ENCODE measurements around the gene CYTH1. TPM values are rescaled to one million over a fixed set of nuclear protein-coding genes. Genes with fewer than 3 reads are reported as not detected.
"Not testable (repeated sequence)": the region's sequence is repeated elsewhere in the genome, so short reads cannot be mapped to it uniquely, and the experiment has no call there.

The CYTH1 gene
- total RNA-seq, 1 donor from 2014 or later: 34.0 TPM

DNA sequence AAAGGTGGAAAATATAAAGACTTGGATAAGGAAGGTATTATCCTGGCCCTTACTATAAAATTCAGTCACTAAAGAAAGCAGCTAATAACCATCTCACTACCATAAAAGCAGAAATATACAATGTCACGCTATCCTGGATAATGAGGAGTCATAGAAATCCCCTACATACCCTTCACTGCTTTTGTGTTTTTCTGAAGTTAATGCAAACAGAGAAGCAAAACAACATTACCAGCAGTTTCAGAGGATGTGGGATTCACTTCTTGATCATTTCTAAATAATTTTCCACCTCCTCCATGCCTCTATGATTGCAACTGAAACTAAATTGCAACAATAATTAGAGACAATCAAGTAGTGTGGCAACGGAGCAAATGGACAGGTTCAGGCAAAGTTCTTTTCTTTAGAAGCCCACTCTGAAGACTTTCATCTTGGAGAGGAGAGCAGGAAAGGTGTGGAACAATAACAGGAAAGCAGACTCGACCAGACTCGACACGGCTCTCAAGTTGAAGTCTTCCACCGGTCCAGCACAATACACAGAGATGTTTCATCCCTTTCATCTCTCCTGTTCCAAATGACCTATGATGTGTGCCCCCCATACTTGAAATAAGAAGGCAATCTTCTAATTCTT, 10.2 kb downstream of the CYTH1 start:
- no peak for DNase-seq (ENCODE audit: missing footprints)
- intact Hi-C loops (cut with DNase I): no loop called here
- no peak for ATAC-seq

DNA sequence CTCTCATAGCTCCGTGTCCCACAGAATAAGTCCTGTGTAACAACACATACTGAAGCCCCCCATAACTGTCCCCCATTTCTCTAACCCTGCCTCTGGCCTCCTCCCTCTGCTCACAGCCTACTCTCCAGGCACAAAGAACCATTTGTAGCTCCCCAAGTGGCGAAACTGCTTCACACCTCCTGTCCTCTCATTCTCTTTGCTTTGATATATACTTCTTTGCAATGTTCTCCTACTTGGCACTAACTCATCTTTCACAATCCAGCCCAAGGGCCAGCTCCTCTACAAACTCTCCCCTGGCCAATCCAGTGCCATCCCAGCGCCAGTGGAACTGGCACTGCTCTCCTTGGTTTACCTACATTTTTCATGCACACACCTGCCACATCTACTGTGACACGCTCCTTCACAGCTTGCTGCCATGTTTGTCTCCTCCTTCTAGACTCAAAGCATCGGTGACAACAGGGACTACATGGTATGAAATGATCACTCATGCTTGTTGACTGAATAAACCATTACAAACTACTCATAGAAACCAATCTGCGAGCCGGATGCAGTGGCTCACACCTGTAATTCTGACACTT, 12.8 kb downstream of the CYTH1 start:
- no peak for ATAC-seq
- no peak for DNase-seq (ENCODE audit: missing footprints)
- intact Hi-C loops (cut with DNase I): no loop called here

DNA sequence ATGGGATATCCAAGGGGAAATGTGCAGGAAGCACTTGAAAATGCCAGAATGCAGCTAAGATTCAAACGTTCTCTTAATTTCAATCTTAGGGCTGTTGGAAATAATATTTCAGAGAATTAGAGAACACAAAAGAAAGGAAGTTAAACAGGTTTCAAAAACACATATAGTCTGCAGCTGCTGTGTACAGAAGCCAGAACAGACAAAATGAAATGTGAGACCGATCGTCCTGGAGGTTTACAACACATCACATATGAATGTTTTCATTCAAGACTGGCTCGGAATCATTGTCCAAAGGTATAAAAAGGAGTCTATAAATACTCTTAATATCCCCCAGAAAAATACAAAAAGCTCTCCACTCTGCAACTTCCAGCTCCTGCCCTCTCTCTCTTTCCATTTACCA, 14.3 kb downstream of the CYTH1 start:
- DNase-seq (ENCODE audit: missing footprints) (no peak), ATAC-seq (no peak)
- intact Hi-C loops (cut with DNase I): no loop called here

DNA sequence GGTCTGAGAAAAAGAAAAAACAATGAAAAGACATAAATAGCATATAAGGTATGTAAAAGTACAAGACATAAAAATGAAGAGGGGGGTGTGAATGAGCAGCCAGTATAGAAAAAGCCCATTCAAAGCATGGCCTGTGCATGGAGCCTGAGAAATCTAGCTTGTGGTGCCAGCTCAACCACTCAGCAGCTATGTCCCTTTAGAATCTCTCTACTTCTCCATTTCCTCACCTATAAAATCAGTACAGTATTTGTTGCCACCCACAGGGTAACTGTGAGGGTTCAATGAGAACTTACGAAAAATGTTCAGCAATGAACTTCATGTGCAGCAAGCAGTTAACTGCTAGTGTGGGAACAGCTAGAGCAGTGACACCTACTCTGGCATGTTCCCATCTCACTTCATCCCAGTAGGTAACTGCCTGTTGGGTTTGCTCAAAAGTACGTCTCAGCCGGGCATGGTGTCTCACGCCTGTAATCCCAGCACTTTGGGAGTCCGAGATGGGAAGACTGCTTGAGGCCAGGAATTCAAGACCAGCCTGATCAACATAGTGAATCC, 15.3 kb downstream of the CYTH1 start:
- no peak for ATAC-seq
- intact Hi-C loops (cut with DNase I): no loop called here
- DNase-seq (ENCODE audit: missing footprints): no peak

DNA sequence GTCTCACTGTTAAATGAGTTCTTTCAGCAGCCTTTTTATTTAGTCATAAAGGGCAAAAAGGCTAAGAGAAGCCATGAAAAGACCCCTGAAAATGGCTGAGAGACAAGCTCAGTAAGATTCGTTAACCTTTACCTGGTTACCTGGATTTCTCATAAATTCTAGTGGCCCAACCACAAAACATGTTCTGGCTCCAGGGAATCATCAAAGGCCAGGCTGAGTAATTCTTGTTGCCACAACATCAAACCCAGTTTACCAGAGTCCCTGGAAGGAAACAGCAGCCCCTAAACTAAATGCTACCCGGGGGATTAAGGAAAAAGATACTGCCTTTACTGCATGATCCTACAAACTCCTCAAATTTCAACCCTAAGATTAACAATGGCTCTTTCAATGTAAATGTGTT, 15.8 kb downstream of the CYTH1 start:
- ATAC-seq (no peak), DNase-seq (ENCODE audit: missing footprints) (no peak)
- intact Hi-C loops (cut with DNase I): no loop called here

DNA sequence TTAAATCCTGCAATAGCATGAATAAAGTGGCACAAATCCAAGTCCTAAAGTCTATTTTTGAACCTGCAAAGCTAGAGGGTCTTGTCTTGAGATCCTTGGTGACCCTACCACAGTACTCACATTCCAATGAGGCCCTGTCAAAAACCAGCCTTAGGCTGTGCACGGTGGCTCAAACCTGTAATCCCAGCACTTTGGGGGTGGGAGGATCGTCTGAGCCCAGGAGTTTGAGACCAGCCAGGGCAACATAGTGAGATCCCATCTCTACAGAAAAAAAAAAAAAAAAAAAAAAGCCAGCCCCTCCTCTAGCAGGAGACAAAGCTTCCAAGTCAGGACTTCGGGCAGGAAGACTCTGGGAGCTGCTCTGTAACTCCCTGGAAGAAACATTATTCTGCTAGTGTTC, 16.3 kb downstream of the CYTH1 start:
- ATAC-seq (no peak), DNase-seq (ENCODE audit: missing footprints) (no peak)
- intact Hi-C loops (cut with DNase I): no loop called here

DNA sequence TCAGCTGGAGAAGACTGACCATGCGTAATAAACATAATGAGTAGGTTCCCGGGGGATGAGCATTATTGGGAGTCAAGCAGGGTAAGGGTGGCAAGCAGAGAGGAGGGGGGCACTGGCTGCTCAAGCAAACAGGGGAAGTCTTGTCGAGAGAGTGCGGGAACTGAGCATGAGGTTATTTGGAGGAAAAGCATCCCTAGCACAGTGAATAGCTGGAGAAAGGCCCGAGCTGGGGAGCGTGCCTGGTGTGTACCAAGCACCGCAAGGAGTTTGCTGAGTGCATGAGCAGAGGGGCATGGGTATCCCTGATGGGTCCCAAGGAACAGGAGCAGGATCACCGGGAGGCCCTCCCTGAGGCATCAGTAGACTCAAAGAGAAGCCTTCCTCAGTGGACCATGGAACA, 17.2 kb downstream of the CYTH1 start:
- DNase-seq (ENCODE audit: missing footprints) (no peak), ATAC-seq (no peak)
- intact Hi-C loops (cut with DNase I): no loop called here

DNA sequence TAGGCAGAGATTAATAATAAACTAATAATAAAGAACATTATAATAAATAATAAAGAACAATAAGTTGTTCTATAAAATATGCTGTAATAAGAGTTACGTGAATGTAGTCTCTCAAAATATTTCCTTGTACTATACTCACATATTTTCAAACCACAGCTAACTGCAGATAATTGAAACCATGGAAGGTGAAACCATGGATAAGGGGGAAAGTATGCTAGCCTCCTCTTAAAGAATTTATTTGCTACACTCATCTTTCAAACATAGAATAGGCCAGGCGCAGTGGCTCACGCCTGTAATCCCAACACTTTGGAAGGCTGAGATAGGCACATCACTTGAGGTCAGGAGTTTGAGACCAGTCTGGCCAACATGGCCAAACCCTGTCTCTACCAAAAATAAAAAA, 18.5 kb downstream of the CYTH1 start:
- DNase-seq (ENCODE audit: missing footprints) (no peak), ATAC-seq (no peak)
- intact Hi-C loops (cut with DNase I): no loop called here

DNA sequence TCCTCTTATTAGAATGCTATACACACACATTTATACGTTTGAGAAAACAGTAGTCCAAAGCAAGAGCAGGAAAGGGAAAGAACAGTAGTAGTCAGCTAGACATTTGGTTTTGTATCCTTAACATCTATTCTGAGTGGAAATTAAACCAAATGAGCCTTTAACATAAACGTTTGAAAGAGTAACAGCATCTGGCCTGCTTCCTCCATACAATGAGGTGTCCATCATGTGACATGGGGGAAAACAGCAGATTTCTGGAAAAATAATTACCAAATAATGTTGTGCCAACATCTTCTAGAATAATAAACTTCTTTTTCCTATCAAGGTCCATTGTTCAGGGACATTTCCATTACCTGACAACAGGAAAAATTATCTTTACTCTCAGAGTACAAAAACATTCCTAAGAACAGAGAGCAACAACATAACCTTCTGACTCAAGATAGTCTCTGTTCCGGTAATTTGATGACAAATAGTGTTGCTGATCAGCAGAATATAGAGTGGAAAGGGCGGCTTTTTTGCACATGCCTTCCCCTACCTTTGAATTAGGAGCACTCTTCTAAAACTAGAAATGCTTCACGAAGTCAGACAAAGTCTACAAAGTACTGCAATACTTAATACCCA, 20.2 kb downstream of the CYTH1 start:
- intact Hi-C loops (cut with DNase I): no loop called here
- ATAC-seq (no peak), DNase-seq (ENCODE audit: missing footprints) (no peak)

DNA sequence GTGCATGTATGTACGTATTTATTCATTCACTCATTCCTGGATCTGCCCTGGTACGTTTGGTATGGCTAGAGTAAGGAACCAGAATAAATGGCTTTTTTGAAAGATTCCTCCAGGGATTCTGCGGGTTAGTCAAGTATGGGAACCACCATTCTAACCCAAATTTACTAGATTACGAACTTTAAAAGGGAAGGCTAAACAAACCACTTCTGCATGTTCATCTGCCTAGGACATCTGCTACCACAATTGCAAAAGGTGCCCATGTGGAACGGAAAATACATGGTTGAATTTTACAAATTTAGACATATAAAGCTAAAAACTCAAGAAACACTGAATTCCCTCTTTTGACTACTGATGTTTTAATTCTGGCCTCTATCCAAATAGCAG, 22.1 kb downstream of the CYTH1 start:
- ATAC-seq (no peak), DNase-seq (ENCODE audit: missing footprints) (no peak)
- intact Hi-C loops (cut with DNase I): no loop called here

DNA sequence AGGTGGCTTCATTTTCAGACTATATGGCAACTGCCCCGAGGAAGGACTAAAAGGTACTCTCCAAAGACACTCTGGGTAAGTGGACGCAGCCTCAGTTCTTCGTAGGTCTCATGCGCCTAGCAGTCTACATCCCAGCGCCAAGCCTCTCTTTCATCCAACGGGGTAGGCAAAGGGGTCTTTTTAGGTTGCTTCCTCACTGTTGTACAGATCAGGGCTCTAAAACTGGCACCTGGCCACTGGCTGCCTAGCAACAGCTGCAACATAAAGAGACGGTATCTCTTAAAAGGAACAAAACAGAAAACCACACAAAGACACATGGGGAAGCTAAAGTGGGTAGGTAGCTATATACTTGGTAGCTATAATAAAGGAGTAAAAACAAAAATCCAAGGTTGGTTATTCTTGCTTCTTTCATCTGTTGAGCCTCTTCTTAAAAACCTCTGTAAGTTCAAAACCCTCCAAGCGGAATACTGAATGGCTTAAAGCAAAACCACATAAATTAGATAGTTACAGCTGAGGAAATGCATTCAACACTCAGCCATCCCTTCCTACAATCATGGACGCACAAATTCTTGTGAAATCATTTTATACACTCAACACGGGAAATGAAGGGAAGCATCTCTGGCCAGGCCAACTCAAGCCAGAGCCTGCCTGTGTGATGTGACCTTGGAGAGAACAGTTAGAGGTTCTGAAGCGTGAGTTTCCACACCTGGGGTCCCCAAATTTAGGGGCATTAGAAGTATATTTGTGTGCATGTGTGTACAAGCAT, 22.7 kb downstream of the CYTH1 start:
- ATAC-seq (peak; percentile 73), DNase-seq (ENCODE audit: missing footprints) (peak; percentile 90)
- intact Hi-C loops (cut with DNase I): no loop called here

DNA sequence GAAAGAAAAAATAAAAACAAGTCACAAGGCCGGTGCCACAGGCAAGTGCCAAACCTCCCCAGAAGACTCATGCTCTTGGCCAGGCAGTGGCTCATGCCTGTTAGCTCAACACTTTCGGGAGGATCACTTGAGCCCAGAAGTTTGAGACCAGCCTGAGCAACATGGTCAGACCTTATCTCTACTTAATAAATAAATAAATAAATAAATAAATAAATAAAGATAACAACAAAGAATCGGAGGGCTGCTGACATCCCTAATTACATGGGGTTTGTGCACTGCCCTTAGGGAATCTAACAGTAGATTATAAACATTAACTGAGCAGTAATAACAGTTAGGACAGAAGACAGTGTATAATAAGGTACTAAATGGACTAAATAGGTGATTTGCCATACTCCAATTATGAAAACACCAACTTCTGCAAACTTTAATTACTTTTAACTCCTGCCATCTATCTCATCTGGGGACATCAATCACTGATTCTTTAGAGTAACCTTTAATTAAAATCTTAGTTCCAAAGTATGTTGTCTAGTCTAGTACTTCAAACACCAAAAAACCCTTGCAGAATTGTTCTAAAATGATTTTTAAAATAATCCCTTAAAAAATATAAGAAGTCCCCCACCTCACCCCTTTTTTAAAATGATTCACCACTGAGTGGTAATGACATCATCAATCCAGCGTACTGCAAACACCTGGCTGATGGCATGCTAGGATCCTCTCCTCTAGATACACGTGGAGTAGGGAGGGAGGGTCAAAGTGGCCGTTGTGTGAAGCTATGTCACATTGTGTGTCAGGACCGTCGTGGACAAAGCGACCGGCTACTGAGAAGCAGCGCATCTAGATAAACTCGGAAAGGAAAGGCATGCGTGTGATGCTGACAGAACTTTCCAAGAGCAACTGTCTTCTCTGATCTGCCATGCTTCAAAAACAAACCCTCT, 28.5 kb downstream of the CYTH1 start:
- ATAC-seq: no peak
- intact Hi-C loops (cut with DNase I): no loop called here

DNA sequence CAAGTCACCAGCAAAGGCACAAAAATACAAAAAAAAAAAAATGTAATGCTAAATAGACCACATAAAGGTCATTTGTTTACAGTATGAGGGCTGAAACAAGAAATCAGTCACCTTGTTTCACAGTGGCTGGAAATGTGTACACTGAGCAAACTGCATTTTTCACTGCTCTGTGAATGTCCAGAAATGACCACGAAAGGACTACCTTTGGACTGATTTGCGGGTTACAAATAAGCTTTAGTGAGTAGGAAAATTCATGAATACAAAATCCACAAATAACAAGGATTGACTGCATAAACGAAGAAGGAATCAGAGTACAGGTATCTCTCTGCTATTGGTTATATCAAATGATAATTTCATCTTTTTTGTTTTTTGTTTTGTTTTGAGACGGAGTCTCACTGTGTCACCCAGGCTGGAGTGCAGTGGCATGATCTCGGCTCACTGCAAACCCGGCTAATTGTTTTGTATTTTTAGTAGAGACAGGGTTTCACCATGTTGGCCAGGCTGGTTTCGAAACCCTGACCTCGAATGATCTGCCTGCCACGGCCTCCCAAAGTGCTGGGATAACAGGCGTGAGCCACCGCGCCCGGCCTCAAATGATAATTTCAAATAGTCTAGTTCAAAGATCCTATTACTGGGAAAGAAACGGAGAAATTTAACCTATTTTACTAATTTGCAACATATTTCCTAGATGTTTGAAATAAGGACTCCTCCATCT, 30.5 kb downstream of the CYTH1 start:
- intact Hi-C loops (cut with DNase I): no loop called here
- no peak for DNase-seq (ENCODE audit: missing footprints)
- ATAC-seq: no peak

More for the DNA sequence above, 28.5 kb downstream of the CYTH1 start:
- DNase-seq (ENCODE audit: missing footprints): no peak

DNA sequence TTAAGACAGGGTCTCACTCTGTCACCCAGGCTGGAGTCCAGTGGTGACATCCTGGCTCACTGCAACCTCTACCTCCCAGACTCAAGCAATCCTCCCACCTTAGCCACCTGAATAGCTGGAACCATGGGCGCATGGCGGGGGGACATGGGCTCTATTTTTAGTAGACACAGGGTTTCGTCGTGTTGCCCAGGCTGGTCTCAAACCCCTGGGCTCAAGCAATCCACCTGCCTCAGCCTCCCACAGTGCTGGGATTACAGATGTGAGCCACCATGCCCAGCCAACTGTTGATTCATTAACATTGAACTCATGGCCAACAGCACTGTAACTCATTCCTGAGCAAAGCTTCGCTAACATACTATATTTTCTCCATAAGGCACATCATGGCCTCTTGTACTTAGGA, 31.1 kb downstream of the CYTH1 start:
- ATAC-seq; intact Hi-C loops (cut with DNase I); DNase-seq (ENCODE audit: missing footprints): not testable (repeated sequence)

DNA sequence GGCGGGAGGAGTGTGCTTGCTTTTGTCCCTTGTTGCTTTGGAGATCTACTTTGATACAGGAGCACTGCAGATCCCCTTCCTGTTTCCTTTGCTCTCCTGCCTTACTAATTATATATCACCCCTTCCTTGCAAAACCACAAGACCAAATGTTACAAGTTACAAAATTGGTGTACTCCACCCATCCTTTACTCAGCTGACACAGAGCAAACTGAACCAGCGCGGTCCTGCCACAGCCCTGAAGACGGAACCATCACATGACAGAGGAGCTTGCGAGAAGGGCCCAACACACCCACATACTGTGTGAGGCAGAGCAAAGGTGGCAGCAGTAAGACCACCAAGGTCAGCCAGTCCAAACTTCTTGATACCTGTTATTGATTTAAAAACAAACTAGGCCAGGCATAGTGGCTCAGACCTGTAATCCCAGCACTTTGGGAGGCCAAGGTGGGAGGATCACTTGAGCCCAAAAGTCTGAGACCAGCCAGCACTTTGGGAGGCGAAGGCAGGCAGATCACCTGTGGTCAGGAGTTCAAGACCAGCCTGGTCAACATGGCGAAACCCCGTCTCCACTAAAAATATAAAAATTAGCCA, 33.2 kb downstream of the CYTH1 start:
- intact Hi-C loops (cut with DNase I): loop anchor here (5.0 kb wide), 2 partner anchors 42 to 252 kb away; no protein-coding TSS in a partner anchor
- DNase-seq (ENCODE audit: missing footprints) (peak; percentile 88), ATAC-seq (peak; percentile 75)

DNA sequence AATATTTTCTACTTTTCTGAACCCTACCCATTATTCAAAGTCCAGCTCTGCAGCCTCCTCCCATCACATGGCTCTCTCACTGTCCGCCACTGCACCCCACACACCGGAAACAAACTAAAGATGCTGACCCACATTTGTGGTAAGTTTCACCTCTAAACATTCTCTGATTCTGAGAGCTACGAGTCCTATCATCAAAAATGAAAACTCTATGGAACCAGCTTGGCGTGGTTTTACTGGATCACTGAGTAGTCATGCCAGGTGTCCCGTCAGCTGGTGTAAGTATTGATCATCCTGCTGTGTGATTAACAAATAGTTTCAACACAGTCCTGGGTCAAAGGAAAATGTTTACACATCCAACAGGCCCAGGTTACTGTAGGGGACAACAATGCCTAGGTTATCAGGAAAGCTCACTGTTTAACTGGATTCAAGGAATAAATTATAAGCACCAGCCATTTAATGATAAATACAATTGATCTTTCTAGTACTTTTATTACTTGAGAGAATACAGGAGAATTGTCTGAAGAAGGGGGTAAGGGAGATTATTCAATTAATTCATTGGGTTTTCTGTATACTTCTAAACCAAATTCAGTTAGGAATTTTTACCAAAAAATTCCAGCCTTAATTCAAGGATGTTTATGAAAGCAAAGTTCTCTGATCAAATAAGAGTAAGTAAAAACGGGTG, 33.9 kb downstream of the CYTH1 start:
- ATAC-seq: no peak
- intact Hi-C loops (cut with DNase I): loop anchor here (5.0 kb wide), 2 partner anchors 41 to 251 kb away; no protein-coding TSS in a partner anchor
- no peak for DNase-seq (ENCODE audit: missing footprints)

DNA sequence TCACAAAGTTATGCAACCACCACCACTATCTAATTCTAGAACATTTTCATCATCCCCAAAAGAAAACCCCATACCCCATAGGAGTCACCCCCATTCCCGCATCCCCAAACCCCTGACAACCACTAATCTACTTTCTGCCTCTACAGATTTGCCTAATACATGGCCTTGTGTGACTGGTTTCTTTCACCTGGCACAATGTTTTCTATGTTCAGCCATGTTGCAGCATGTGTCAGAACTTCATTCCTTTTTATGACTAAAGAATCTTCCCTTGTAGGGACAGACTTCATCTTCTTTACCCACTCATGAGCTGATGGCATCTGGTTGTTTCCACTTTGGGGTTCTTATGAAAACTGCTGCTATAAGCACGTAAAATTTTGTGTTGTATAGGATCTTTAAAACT, 34.6 kb downstream of the CYTH1 start:
- ATAC-seq (no peak), DNase-seq (ENCODE audit: missing footprints) (no peak)
- intact Hi-C loops (cut with DNase I): loop anchor here (5.0 kb wide), 2 partner anchors 40 to 250 kb away; no protein-coding TSS in a partner anchor

Data from Right ventricle myocardium inferior (tissue), 1 donor.